SK-N-SH (cell line): ENCODE data around the gene MYO18B. TPM values are rescaled to one million over a fixed set of nuclear protein-coding genes. Genes with fewer than 3 reads are reported as not detected.

Experiments used
- CTCF ChIA-PET: fragments of 300-600, 350-600 bp; formaldehyde crosslinking; extraction: SDS; loops from one replicate; lab custom pipeline; 2021; lab: Yijun Ruan, JAX
- POLR2A ChIA-PET: fragments of 350-600 bp; sonication (Branson Sonifier 250); formaldehyde crosslinking; extraction: SDS; loops from one replicate; lab custom pipeline; 2020; ENCODE audit warnings: antibody characterized with exemption, inconsistent platforms; lab: Yijun Ruan, JAX
- DNase-seq: peaks from one replicate; pipeline ENCODE4 v3.0.0; 2012
- H2AFZ ChIP-seq: fragments of 200-600 bp; sonication (generic); 2 replicates; pipeline ENCODE4 v1.8.1; 2016; ENCODE audit warnings: antibody characterized with exemption, mild to moderate bottlenecking, low read depth
- H3F3A ChIP-seq: fragments of 200-600 bp; sonication (generic); replicated peaks from 2 replicates; pipeline ENCODE3; 2016; ENCODE audit warnings: antibody characterized with exemption, mild to moderate bottlenecking; ENCODE audit not compliant: insufficient read depth
- H3K27ac ChIP-seq, 2 experiments: fragments of 200-500 bp in 1 of 2; fragments of 200-600 bp in 1 of 2; sonication (Bioruptor generic) in 1 of 2; sonication (generic), shearing (Covaris generic) in 1 of 2; 2 replicates each; pipeline versions ENCODE4 v1.5.1 to v1.6.1; 2014 to 2016; ENCODE audit warnings: low read depth in 2 of 2, inconsistent platforms in 1 of 2, low read length in 1 of 2, mild to moderate bottlenecking in 1 of 2, mixed read lengths in 1 of 2
- H3K27me3 ChIP-seq: fragments of 200-600 bp; sonication (generic), shearing (Covaris generic); 2 replicates; pipeline ENCODE4 v1.6.1; 2016; ENCODE audit warnings: mixed run types; ENCODE audit not compliant: insufficient read depth
- H3K36me3 ChIP-seq, 2 experiments: fragments of 200-500 bp in 1 of 2; fragments of 200-600 bp in 1 of 2; sonication (Bioruptor generic) in 1 of 2; sonication (generic) in 1 of 2; replicated peaks in 1 of 2; 2 replicates each; pipeline versions ENCODE3 to v1.5.1; 2014 to 2016; ENCODE audit warnings: low read length in 1 of 2, mild to moderate bottlenecking in 1 of 2; ENCODE audit not compliant: insufficient read depth in 2 of 2, control insufficient read depth in 1 of 2
- H3K4me1 ChIP-seq, 2 experiments: fragments of 200-500 bp in 1 of 2; fragments of 200-600 bp in 1 of 2; sonication (Bioruptor generic) in 1 of 2; sonication (generic), shearing (Covaris generic) in 1 of 2; 2 replicates each; pipeline versions ENCODE4 v1.5.1 to v1.6.1; 2014 to 2016; ENCODE audit warnings: low read depth in 1 of 2, low read length in 1 of 2, mixed run types in 1 of 2; ENCODE audit not compliant: insufficient read depth in 2 of 2, control insufficient read depth in 1 of 2
- H3K4me2 ChIP-seq: fragments of 200-600 bp; sonication (generic), shearing (Covaris generic); 2 replicates; pipeline ENCODE4 v1.6.1; 2017; ENCODE audit warnings: mixed run types
- H3K4me3 ChIP-seq, 2 experiments: fragments of 200-500 bp in 1 of 2; fragments of 200-600 bp in 1 of 2; sonication (Bioruptor generic) in 1 of 2; sonication (generic), shearing (Covaris generic) in 1 of 2; 2 replicates each; pipeline versions ENCODE4 v1.5.1 to v1.8.1; 2014 to 2016; ENCODE audit warnings: low read depth in 2 of 2, inconsistent platforms in 1 of 2, low read length in 1 of 2, mild to moderate bottlenecking in 1 of 2, mixed read lengths in 1 of 2, moderate library complexity in 1 of 2
- H3K79me2 ChIP-seq: fragments of 200-600 bp; sonication (generic); 2 replicates; pipeline ENCODE4 v1.8.1; 2017; ENCODE audit warnings: mild to moderate bottlenecking; ENCODE audit not compliant: insufficient read depth
- H3K9ac ChIP-seq: fragments of 200-600 bp; sonication (generic); 2 replicates; pipeline ENCODE4 v1.6.1; 2017; ENCODE audit warnings: mixed run types
- H3K9me2 ChIP-seq: fragments of 200-600 bp; sonication (generic); 2 replicates; pipeline ENCODE4 v1.6.1; 2017; ENCODE audit warnings: mixed run types
- H3K9me3 ChIP-seq: fragments of 200-600 bp; sonication (generic); 2 replicates; pipeline ENCODE4 v1.6.1; 2017; ENCODE audit warnings: mixed run types, mild to moderate bottlenecking, moderate library complexity
- H4K20me1 ChIP-seq: fragments of 200-600 bp; sonication (generic); 2 replicates; pipeline ENCODE4 v1.6.1; 2017; ENCODE audit warnings: mild to moderate bottlenecking, mixed run types; ENCODE audit not compliant: insufficient read depth
- CHD2 ChIP-seq: fragments of 150-350 bp; IDR thresholded peaks from 2 replicates; pipeline ENCODE4 v1.6.1; 2018; ENCODE audit warnings: low read length; ENCODE audit not compliant: partially characterized antibody
- EP300 ChIP-seq, 2 experiments: IDR thresholded peaks; 2 replicates each; pipeline versions ENCODE4 v1.4.0 to v1.6.1; 2012; ENCODE audit warnings: borderline replicate concordance in 1 of 2, low read depth in 1 of 2, low read length in 1 of 2
- EZH2phosphoT487 ChIP-seq: fragments of 200-600 bp; sonication (generic); IDR thresholded peaks from 2 replicates; pipeline ENCODE4 v1.6.1; 2017; ENCODE audit warnings: low read depth, mixed run types, mild to moderate bottlenecking, antibody characterized with exemption, moderate library complexity, borderline replicate concordance
- FOSL2 ChIP-seq: IDR thresholded peaks from 2 replicates; pipeline ENCODE4 v1.4.0; 2012; ENCODE audit warnings: low read depth, mild to moderate bottlenecking, moderate library complexity, borderline replicate concordance
- FOXJ3 ChIP-seq: sonication (generic); formaldehyde crosslinking; IDR thresholded peaks from 2 replicates; pipeline ENCODE4 v1.5.1; 2020; ENCODE audit warnings: mild to moderate bottlenecking, missing genetic modification reagents
- FOXM1 ChIP-seq: IDR thresholded peaks from 2 replicates; pipeline ENCODE4 v1.4.0; 2012; ENCODE audit warnings: low read depth, mild to moderate bottlenecking
- MAX ChIP-seq: IDR thresholded peaks from 2 replicates; pipeline ENCODE4 v1.4.0; 2012; ENCODE audit warnings: low read depth
- MEF2A ChIP-seq: IDR thresholded peaks from 2 replicates; pipeline ENCODE4 v1.4.0; 2012; ENCODE audit warnings: low read depth, borderline replicate concordance
- NRF1 ChIP-seq: IDR thresholded peaks from 2 replicates; pipeline ENCODE4 v1.6.1; 2012; ENCODE audit warnings: low read depth, mild to moderate bottlenecking, low read length
- RAD21 ChIP-seq: IDR thresholded peaks from 2 replicates; pipeline ENCODE4 v1.6.1; 2012; ENCODE audit warnings: mild to moderate bottlenecking, low read length
- RXRA ChIP-seq: IDR thresholded peaks from 2 replicates; pipeline ENCODE4 v1.4.0; 2012; ENCODE audit warnings: low read depth, mild to moderate bottlenecking, borderline replicate concordance
- SMC3 ChIP-seq: IDR thresholded peaks from 2 replicates; pipeline ENCODE4 v1.6.1; 2012; ENCODE audit warnings: low read depth, low read length, improper control_type of control experiment
- TCF12 ChIP-seq: IDR thresholded peaks from 2 replicates; pipeline ENCODE4 v1.4.0; 2012
- TEAD4 ChIP-seq: IDR thresholded peaks from 2 replicates; pipeline ENCODE4 v1.4.0; 2012; ENCODE audit warnings: mild to moderate bottlenecking, borderline replicate concordance; ENCODE audit not compliant: insufficient read depth
- USF2 ChIP-seq: fragments of 150-350 bp; IDR thresholded peaks from 2 replicates; pipeline ENCODE4 v1.6.1; 2017; ENCODE audit warnings: antibody characterized with exemption, low read length, low read depth, borderline replicate concordance
- WGBS: methylation state at CpG from one replicate; pipeline ENCODE4 v1.1.6; 2017; ENCODE audit warnings: low lambda C conversion rate; 5-methylcytosine and 5-hydroxymethylcytosine counted together
- polyA plus RNA-seq, 3 experiments: library from polyadenylated mRNA; depleted of rRNA; stranded (reverse); fragments of >200 nt; gene quantifications; 2 replicates each; pipeline ENCODE4 v1.2.3, GENCODE V29; 2012

The MYO18B gene
- polyA plus RNA-seq, 1 of the 3 experiments (the other 2 are of a cell fraction), result 0.05 TPM

GRCh38 chr22:25892678-25893077 lies 150.7 kb downstream of the MYO18B start:
- no peak overlapping the region for H3K9ac ChIP-seq
- CTCF ChIA-PET, result interaction anchor here (0.5 to 3.0 kb wide), 10 partner anchors 11 to 657 kb away, joined by 3 to 15 read pairs (median 4); no protein-coding TSS in a partner anchor
- 10% methylated on average over 4 of the region's 4 CpGs for WGBS

GRCh38 chr22:25895678-25896077 lies 153.7 kb downstream of the MYO18B start:
- ChIA-PET CTCF (interaction anchor here (0.6 to 2.5 kb wide), 10 partner anchors 9 to 435 kb away, joined by 3 to 13 read pairs (median 4); no protein-coding TSS in a partner anchor), POLR2A (no interaction called here)
- no peak overlapping the region for H3K4me2 ChIP-seq

More at GRCh38 chr22:25892678-25893077, 150.7 kb downstream of the MYO18B start:
- Histone ChIP-seq H3K4me1 (no peaks in the 10 kb centered on the region), H3K36me3 (no peaks in the 10 kb centered on the region), H3K27me3 (no peaks in the 10 kb centered on the region), H3K4me3 (no peak overlapping the region), H2AFZ (no peak overlapping the region), H3K9me2 (no peaks in the 10 kb centered on the region), H3K4me2 (no peak overlapping the region), H4K20me1 (no peaks in the 10 kb centered on the region), H3F3A (no peaks in the 10 kb centered on the region), H3K27ac (no peak overlapping the region), H3K9me3 (no peaks in the 10 kb centered on the region), H3K79me2 (no peaks in the 10 kb centered on the region)
- peak; percentile 58 for TF ChIP-seq RAD21
- no peak for TF ChIP-seq FOXJ3 (CRISPR knock-in tag)
- peak; percentile 17; the same call in 1 of the 2 replicates for TF ChIP-seq SMC3
- DNase-seq, result peak; percentile 22
- POLR2A ChIA-PET, result interaction anchor here (1.0 kb wide), 1 partner anchor 277 kb away, joined by 3 read pairs; the partner anchor contains the start of gene SEZ6L

More at GRCh38 chr22:25895678-25896077, 153.7 kb downstream of the MYO18B start:
- H3K9me3 ChIP-seq, result no peaks in the 10 kb centered on the region
- DNase-seq, result no peak
- no peak overlapping the region for H3K9ac ChIP-seq
- TF ChIP-seq RXRA (no peak), EZH2phosphoT487 (no peak), MAX (no peak), FOSL2 (no peak), EP300 (IDR thresholded peaks at IDR 0.05; ENCODE audit: borderline replicate concordance in 1 of 2, low read depth in 1 of 2, low read length in 1 of 2) (no peak), USF2 (no peak), FOXM1 (no peak), TEAD4 (no peak), NRF1 (no peak), CHD2 (no peak), MEF2A (no peak), TCF12 (no peak)
- no peaks in the 10 kb centered on the region for H3K27me3 ChIP-seq
- no peaks in the 10 kb centered on the region for H3F3A ChIP-seq
- H2AFZ ChIP-seq, result no peak overlapping the region
- no peaks in the 10 kb centered on the region for H3K79me2 ChIP-seq
- no peaks in the 10 kb centered on the region for H3K36me3 ChIP-seq
- H3K9me2 ChIP-seq, result no peaks in the 10 kb centered on the region
- 21% methylated on average over 3 of the region's 3 CpGs for WGBS
- no peak overlapping the region for H3K4me3 ChIP-seq
- H3K27ac ChIP-seq, result no peak overlapping the region
- no peaks in the 10 kb centered on the region for H3K4me1 ChIP-seq
- H4K20me1 ChIP-seq, result no peaks in the 10 kb centered on the region
